Measurements from ENCODE around the gene ZNF264.
"Not testable (repeated sequence)": the region's sequence is repeated elsewhere in the genome, so short reads cannot be mapped to it uniquely, and the experiment has no call there.

ZNF264 gene

GRCh38 chr19:57245066-57245465 lies 53.8 kb downstream of the ZNF264 start:
- DNase-seq (ENCODE audit: low read depth in 2 of 2, low spot score in 1 of 2) = no peak

GRCh38 chr19:57245959-57246358 lies 54.7 kb downstream of the ZNF264 start:
- DNase-seq (ENCODE audit: low read depth in 2 of 2, low spot score in 1 of 2) = no peak

GRCh38 chr19:57248646-57249045 lies 57.3 kb downstream of the ZNF264 start:
- no peak for DNase-seq (ENCODE audit: low read depth in 2 of 2, low spot score in 1 of 2)

- no peak for DNase-seq (ENCODE audit: low read depth in 2 of 2, low spot score in 1 of 2)
Measured at GRCh38 chr19:57249329-57249728, 58.0 kb downstream of the ZNF264 start.

- not testable (repeated sequence) for DNase-seq (ENCODE audit: low read depth in 2 of 2, low spot score in 1 of 2)
Measured at GRCh38 chr19:57253767-57254166, 62.5 kb downstream of the ZNF264 start.

- no peak for DNase-seq (ENCODE audit: low read depth in 2 of 2, low spot score in 1 of 2)
Measured at GRCh38 chr19:57262044-57262443, 70.7 kb downstream of the ZNF264 start.

GRCh38 chr19:57263244-57263741 lies 72.0 kb downstream of the ZNF264 start:
- no peak for DNase-seq (ENCODE audit: low read depth in 2 of 2, low spot score in 1 of 2)

- DNase-seq (ENCODE audit: low read depth in 2 of 2, low spot score in 1 of 2) = no peak
Measured at GRCh38 chr19:57267291-57267690, 76.0 kb downstream of the ZNF264 start.

- no peak for DNase-seq (ENCODE audit: low read depth in 2 of 2, low spot score in 1 of 2)
Measured at GRCh38 chr19:57269515-57270250, 78.4 kb downstream of the ZNF264 start.

GRCh38 chr19:57271280-57271679 lies 80.0 kb downstream of the ZNF264 start:
- no peak for DNase-seq (ENCODE audit: low read depth in 2 of 2, low spot score in 1 of 2)

Measured in stimulated activated CD8-positive, alpha-beta memory T cell treated with anti-CD3 and anti-CD28 coated beads, Interleukin-4, amount 100 ng/mL, for 1 hour (primary cell).